ENCODE data around the gene WDR5.
A peak's percentile ranks its signal among the peaks of the same experiment; 100 is the strongest.
"Not testable (repeated sequence)": the region's sequence is repeated elsewhere in the genome, so short reads cannot be mapped to it uniquely, and the experiment has no call there.

Gene WDR5

DNA sequence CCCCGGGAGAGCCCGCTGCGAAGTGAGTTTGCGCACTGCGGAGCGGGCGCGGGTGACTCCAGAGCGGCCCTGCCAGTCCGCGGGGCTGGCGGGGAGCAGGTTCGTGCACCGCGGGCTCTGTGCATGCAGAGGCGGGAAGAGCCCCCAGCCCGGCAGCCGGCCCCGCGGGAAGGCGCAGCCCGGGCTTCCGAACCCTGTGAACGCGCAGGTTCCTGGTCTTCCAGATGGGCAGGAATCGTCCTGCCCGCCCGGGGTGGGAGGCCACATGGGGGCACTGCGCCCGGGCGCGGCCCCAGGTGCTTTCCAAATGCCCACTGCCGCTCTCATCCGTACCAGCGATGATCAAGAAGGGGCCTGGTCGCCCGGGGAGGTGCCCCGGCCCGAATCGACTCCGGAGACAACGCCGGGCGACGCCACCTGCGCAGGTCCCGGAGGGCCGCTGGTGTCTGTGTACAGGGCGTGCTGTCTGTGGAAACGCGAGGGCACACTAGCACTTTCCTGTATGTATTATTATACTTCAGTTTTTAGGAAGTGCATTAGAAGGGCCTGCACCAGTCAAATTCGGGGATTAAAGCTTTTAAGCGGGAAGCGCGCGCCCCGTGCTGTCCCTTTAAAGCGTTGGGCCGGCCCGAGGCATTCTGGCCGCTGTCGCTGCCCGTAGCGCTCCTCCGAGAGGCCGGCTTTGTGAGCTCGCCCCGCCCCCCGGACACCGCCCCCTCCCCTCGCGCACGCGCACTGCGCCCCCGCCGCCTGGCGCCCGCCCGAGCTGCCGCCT lies at the start of gene WDR5:
WDR5 (plus strand) TSS at position 740 of the 775 bp plus-strand sequence. CDS start 3,796 bp downstream, outside the sequence.
- DNase-seq, result peak; percentile 92

DNA sequence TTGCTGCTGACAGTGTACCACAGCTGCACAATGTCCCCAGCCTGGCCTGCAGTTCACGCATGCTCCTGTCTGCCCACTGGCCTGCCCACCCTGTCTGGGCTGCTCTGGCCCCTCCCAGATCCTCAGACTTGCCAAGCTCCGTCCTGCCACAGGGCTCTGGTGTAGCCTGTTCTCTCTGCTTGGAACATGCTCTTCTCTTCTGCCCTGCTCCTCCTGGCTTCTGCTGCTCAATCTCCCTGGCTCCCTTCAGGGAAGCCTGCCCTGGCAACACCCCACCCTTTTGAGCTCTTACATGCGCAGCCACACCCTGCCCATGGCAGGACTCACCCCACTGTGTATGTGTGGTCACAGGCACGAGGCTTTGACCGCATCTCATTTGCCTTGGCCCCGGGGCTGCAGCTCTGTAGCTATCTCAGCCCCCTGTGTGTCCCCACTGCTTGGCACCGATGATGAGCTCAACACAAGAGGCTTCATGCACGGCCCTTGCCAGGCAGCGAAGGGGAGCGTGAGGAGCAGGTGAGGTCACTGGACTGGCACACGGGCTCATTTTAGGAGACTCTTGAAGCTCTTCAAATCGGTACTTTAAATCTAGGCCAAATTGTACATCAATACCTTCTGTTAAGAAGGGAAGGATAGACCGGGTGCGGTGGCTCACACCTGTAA lies 47.7 kb upstream of the WDR5 start:
- no peak for DNase-seq

DNA sequence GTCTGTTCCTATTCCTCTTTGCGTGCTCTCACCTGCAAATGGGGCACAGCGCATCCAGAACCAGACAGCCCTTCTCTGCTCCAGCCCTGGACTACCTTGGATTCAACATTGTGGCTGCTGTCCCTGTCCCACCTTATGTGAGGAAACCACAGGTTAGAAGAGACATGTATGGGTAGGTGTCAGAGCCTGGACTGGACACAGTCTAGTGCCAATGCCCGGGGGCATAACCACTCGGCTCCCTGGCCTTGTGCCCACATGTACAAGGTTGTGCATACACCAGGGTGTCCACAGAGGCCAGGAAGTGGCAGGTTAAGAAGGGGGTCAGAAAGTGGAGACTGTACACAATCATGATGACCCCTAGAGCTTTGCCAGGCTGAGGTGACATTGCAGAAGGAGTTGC lies 45.9 kb upstream of the WDR5 start:
- no peak for DNase-seq

GRCh38 chr9:134099123-134099761 lies 36.6 kb upstream of the WDR5 start:
- DNase-seq, result peak; percentile 65

GRCh38 chr9:134100040-134100439 lies 35.8 kb upstream of the WDR5 start:
- DNase-seq, result no peak

GRCh38 chr9:134101133-134101532 lies 34.7 kb upstream of the WDR5 start:
- DNase-seq, result not testable (repeated sequence)

DNA sequence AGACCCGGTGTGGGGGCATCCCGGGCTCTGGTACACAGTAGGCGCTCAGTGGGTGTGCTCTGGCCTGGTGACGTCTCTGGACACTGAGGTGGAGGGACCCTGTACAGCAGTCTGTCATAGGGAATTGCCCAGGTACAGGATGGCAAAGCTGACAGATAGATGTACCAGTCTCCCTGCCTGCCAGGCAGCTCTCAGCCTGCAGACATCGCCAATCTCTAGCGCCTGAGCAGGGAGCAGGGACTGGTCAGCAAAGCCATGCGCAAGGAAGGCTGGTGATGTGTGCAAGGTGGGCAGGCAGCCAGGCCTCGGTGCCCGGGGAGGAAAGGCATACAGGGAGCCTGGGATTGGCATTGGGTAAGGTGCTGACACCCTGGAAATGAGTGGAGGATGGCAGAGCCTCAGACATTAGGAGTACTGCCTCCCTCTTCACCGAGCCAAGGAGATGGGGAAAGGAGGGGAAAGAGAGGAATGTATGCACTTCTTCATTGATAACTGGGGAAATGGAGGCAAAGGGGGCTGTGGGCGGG lies 34.2 kb upstream of the WDR5 start:
- DNase-seq, result no peak

GRCh38 chr9:134103391-134103998 lies 32.4 kb upstream of the WDR5 start:
- no peak for DNase-seq

DNA sequence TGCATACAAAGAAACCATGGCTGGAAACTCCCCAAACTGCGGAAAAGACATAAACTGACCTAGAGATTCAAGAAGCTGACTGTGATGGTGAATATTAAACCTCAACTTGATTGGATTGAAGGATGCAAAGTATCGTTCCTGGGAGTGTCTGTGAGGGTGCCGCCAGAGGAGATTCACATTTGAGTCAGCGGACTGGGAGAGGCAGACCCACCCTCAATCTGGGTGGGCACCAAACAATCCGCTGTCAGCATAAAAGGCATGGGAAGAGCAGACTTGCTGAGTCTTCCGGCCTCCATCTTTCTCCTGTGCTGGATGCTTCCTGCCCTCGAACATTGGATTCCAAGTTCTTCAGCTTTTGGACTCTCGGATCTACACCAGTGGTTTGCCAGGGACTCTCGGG lies 24.8 kb upstream of the WDR5 start:
- no peak for DNase-seq

- no peak for DNase-seq
These were observed 23.3 kb upstream of the WDR5 start for GRCh38 chr9:134112561-134112960.

DNA sequence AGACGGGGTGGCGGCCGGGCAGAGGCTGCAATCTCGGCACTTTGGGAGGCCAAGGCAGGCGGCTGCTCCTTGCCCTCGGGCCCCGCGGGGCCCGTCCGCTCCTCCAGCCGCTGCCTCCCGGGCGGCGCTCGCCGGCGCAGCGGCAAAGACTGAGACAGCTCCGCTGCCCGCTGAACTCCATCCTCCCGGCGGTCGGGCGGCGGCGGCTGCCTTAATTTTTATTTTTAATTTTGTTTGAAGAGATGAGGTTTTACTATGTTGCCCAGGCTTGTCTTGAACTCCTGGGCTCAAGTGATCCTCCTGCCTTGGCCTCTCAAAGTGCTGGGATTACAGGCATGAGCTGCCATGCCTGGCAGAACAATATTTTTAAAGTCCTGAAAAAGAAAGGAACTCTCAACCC lies 16.9 kb upstream of the WDR5 start:
- DNase-seq, result not testable (repeated sequence)

DNA sequence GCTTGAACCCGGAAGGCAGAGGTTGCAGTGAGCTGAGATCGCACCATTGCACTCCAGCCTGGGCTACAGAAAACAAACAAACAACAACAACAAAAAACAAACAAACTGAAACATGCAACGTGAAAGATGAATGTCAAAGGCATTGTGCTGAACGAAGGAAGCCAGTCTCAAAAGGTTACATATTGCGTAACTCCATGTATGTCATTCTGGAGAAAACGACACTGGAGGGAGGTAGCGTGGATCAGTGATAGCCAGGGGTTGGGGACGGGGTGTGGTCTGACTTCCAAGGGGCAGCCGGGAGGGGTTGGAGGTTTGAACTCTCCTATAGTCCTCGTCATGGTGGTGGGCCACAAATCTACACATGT lies 12.1 kb upstream of the WDR5 start:
- DNase-seq, result no peak

DNA sequence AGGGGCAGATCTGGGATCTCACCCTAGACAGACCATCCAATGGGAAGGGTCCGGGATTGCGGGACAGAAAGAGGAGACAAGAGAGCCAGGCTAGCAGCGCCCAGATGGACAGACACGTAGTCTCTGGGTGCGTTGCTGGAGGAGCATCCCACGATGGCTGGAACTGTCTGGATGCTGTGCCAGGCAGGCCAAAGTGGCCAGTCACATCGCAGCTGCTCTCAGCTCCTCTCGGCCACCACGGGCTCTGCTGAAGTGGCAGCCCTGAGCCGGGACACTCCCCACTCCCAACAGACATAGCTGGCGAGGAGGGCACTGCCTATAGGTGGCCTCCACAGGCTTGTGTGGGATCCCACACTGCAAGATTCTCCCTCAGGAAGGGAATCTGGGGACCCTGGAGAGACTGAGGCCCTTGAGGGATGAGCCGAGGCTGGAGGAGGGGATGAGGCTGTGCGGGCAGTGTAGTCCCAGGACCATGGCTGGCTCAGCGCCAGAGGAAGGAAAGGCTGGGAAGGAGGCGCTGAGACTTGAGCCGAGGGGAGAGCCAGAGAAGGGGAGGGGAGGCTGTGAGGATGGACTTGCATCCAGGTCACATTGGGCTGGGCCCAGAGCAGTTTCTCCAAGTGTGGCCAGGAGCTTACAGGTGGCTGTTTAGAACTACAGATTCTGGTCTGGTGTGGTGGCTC lies 10.3 kb upstream of the WDR5 start:
- DNase-seq, result no peak

DNA sequence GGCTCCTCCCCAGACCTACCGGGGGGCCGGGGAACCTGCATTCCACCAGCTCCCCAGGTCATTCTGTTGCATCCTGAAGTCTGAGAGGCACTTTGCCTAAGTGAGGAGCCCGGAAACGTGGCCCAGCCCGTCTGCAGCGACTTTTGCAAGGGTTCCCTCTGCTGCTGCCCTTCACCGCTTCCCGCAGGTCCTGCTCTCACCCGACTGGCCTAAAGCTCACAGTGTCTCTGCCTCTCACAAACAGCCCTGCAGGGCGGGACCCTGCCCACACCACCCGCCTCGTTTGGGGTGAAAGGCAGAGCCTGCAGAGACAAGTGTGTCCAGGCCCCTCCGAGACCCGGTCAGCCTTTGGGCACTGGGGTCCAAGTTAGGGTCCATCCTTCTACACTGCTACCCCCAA lies 9.5 kb upstream of the WDR5 start:
- no peak for DNase-seq

DNA sequence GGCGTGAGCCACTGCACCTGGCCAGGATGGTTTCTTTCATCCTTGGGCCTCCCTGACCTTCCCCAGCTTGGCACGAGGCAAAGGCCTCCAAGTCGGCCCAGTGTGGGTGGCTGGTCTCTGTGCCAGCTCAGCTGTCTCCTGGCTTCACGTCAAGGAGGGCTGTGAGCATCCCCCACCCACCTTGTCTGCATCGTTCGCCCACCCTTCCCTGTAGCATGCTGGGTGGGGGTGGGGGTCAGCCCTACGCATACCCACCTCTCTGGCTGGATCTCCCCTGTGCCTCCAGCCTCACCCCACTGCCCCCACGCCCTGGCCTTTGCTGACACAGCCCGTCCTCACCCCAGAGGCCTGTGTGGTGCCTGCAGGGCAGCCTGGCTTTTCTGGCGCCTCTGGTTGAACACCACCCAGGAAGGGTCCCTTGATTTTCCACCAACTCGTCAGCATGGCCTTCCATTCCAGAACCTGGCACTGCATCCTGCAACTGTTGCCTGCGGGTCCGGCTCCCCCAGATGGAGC lies 8.8 kb upstream of the WDR5 start:
- DNase-seq, result no peak

DNA sequence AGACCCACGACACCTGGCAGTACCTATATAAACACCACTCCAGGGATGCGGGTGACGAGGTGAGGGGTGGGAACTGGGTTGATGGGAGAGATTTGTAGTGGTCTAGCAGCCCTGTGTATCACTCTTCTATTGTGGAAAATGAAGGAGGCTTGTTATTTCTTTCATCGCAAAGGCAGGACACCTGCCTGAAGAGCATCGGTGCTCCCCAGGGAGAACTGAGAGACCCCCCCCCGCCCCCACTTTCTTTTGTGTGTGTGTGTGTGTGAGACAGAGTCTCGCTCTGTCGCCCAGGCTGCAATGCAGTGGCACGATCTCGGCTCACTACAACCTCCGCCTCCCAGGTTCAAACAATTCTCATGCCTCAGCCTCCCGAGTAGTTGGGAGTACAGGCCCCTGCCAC lies 8.3 kb upstream of the WDR5 start:
- no peak for DNase-seq

DNA sequence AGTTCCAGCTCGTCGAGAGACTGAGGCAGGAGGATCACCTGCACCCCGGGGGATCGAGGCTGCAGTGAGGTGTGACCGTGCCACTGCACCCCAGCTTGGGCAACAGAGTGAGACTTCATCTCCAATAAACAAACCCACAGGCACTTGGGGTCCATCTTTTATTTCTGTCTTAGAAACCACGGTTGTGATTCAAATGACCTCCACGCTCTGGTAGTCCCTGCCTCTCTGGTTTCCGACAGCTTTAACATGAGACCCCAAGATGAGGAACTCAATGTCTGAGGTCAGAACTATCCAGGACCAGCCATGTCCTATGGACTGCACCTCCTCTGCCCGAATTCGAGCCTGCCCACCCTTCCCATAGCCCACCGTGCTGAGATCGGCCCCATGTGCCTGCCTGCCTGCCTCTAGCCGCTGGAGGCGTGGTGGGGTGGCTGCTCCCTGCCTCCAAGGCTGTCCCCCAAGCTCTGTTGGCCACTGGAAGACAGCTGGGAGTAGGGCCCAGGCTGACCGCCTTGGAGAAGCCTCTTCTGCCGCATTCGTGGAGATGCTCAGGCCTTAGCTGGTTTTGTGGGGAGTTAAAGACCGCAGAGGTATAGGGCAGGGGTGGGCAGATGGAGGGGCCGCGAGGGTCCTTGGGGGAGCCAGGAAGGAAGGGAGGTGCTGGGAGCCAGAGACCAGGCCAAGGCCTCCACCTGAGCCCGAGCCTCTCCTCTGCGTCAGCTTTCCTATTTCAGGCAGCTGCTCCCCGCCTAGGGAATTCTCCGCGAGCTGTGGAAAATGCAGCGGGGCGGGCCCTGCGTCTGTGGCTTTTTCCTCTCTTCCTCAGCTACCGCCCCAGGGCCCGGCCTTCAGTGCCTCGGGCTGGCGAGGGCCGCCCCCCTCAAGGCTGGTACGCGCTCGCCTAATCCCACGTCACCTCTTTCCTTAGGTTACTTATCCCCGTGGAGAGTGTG lies 6.9 kb upstream of the WDR5 start:
- no peak for DNase-seq

DNA sequence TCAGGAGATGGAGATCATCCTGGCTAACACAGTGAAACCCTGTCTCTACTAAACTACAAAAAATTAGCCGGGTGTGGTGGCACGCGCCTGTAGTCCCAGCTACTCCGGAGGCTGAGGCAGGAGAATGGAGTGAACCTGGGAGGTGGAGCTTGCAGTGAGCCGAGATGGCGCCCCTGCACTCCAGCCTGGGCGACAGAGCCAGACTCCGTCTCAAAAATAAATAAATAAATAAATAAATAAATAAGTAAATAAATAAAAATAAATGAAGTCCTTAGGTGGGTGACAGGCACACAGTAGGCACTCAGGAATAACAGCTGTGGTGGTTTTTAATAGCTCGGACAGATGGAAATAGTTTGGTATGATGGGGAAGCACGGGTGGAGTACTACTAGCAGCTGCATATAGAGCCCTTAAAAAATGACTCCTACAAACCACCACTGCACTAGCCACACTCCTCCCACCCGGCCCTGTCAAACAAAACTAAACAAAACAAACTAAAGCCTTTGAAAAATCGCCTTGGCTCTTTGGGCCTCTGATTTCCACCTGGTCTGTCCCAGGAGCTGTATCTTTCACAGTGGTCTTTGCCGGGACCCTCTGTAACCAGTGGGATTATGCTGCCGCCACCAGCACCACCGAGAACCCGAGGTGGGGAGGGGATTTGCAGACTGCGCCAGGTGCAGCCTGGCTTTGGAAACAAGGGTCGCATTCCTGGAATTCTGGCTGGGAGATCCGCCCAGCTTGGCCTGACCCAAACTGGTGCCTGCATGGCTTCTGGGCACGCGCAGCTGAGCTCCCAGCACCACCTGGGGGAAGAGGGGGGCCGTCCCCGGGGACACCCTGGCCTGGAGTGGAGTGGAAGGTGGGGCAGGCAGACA lies 5.1 kb upstream of the WDR5 start:
- no peak for DNase-seq

DNA sequence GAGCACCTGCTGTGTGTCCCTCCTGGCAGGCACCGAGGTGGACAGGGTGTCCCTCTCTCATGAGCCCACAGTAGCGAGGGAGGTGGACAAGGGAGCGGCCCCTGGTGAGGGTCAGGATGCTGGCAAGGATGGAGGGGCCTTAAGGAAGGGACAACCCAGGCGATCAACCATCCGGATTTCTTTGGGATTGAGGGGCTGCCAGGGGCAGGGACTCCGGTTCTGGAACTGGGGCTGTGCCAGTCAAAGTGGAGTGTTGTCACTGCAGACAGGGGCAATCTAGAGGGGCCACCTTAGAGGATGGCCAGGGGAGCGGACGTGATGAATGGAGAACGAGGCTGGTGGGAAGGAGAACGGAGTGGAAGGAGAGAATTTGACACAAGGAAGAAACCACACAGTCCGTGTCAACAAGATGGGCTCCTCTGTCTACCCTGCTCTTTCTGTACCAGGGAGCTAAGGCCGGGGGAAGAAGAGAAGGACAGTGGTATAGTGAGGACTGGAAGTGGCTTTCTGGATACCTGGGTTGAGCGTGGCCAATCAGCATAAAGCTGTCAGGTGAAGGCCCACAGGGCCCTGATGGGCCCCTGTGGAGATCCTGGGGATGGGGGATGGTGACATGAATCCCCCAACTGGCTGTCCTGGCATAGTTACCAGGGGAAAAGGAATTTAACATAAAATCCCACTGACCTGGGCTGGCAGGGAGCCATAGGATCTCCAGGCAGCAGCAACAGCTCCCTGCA lies 4.2 kb upstream of the WDR5 start:
- DNase-seq, result no peak

Data from CD4-positive, alpha-beta T cell treated with Interleukin-6 for 4 hours (primary cell).